Heart right ventricle (tissue), 16 donors: ENCODE results near the gene RFX3. TPM values are rescaled to one million over a fixed set of nuclear protein-coding genes. Genes with fewer than 3 reads are reported as not detected.

Experiments
- ATAC-seq, 8 donors: fragments of 200-7000 bp; cut with Tn5 transposase; one replicate each; pipeline ENCODE4 v1.9.1; 2020; ENCODE audit warnings: mild to moderate bottlenecking in 8 of 8, moderate library complexity in 8 of 8, moderate number of reproducible peaks in 1 of 8
- DNase-seq, 2 donors: peaks; one replicate each; pipeline ENCODE4 v3.0.0-alpha.2; 2020
- H3K27ac ChIP-seq, 10 donors: fragments of 200-600 bp; sonication (generic) in 2 of 10; one replicate each; pipeline versions ENCODE4 v1.5.0 to v1.8.0; 2020 to 2022; ENCODE audit warnings: mild to moderate bottlenecking in 3 of 10
- H3K27me3 ChIP-seq, 7 donors: fragments of 200-600 bp; one replicate each; pipeline ENCODE4 v1.8.0; 2021 to 2022; ENCODE audit warnings: mild to moderate bottlenecking in 2 of 7
- H3K36me3 ChIP-seq, 9 donors: fragments of 200-600 bp; sonication (generic) in 1 of 9; one replicate each; pipeline versions ENCODE4 v1.5.0 to v1.8.0; 2020 to 2022; ENCODE audit warnings: mild to moderate bottlenecking in 2 of 9
- H3K4me1 ChIP-seq, 9 donors: fragments of 200-600 bp; sonication (generic) in 1 of 9; one replicate each; pipeline versions ENCODE4 v1.5.0 to v1.8.0; 2020 to 2022; ENCODE audit warnings: mild to moderate bottlenecking in 4 of 9
- H3K4me3 ChIP-seq, 10 donors: fragments of 200-600 bp; sonication (generic) in 2 of 10; one replicate each; pipeline versions ENCODE4 v1.5.0 to v1.8.0; 2020 to 2022; ENCODE audit warnings: mild to moderate bottlenecking in 7 of 10, moderate library complexity in 2 of 10
- H3K9me3 ChIP-seq, 11 donors: fragments of 200-600 bp in 10 of 11; sonication (generic) in 2 of 11; one replicate each; pipeline versions ENCODE4 v1.5.0 to v1.8.0; 2013 to 2022; ENCODE audit warnings: mild to moderate bottlenecking in 2 of 11, control low read depth in 1 of 11, moderate library complexity in 1 of 11
- WGBS, 2 donors: extraction: QIAGEN DNeasy Blood & Tissue Kit; methylation state at CpG; one replicate each; pipeline ENCODE4 v1.1.7; 2013; ENCODE audit warnings: inconsistent platforms in 1 of 2; 5-methylcytosine and 5-hydroxymethylcytosine counted together
- intact Hi-C, 10 donors: fragments of 100-400 bp; cut with DNase I; formaldehyde crosslinking; loops; one replicate each; pipeline versions ENCODE4 v1.11.1 to v1.14.2; 2022
- polyA plus RNA-seq, 2 donors: library from polyadenylated mRNA; stranded (reverse); fragments of 200-250 nt; gene quantifications; one replicate each; pipeline ENCODE4 v1.2.3, GENCODE V29; 2013
- total RNA-seq, 10 donors: library from RNA; stranded (reverse); fragmentation: NEBNext Ultra II Directional in 3 of 10; extraction: Animal tissue kit (Norgen Biotek cat#: 25700) in 3 of 10; gene quantifications; one replicate each; pipeline versions ENCODE4 v1.2.1 to v1.2.4, GENCODE V29; 2021 to 2023
- TF ChIP-seq, protein P1 (sequence below), 9 donors: fragments of 200-600 bp; sonication (generic) in 2 of 9; IDR thresholded peaks; one replicate each; pipeline versions ENCODE4 v1.5.0 to v1.8.0; 2021 to 2022; ENCODE audit warnings: antibody characterized with exemption in 9 of 9, mild to moderate bottlenecking in 5 of 9, moderate library complexity in 1 of 9
- donor health status: Arrhythmogenic right ventricular cardiomyopathy.
- donor health status: ischemic (EF 13 %, LVEDD 7.1; RV severe dilation, severe dysfunction).
- donor health status: healthy with polysubstance abuse.
- donor health status: DM: no; HTN: yes; CAD: no.
- donor health status: DM: no; HTN: no; CAD: no.
- donor health status: ischemic (EF 25% LVEDD 6.9; RV normal size, moderate dysfunction).
- donor health status: ischemic (EF 25% LVEDD 5.7; RV mildly dilated, moderate dysfunction).
- donor health status: healthy.
- donor health status: DM: yes; HTN: yes; CAD: no.
- donor health status: Ischemic cardiomyopathy.
- donor health status: ischemic (EF 35%, LVEDD 5.7; RV mildly dilated, moderate dysfunction).
- donor health status: nonischemic (EF 11% LVEDD 7.7; RV severe dilation, severe dysfunction).
- donor health status: DM: yes; HTN: yes; CAD: no.
- donor health status: PGD.
- donor health status: ischemic (EF 29% LVEDD 5.4; RV normal size, mild dysfunction).
- donor health status: nonischemic (EF 23%, LVEDD 6.1; RV moderate dilation, normal function).

The RFX3 gene
- total and polyA plus RNA-seq, 12 donors = 0.43 to 5.9 (median 3.5) TPM

DNA sequence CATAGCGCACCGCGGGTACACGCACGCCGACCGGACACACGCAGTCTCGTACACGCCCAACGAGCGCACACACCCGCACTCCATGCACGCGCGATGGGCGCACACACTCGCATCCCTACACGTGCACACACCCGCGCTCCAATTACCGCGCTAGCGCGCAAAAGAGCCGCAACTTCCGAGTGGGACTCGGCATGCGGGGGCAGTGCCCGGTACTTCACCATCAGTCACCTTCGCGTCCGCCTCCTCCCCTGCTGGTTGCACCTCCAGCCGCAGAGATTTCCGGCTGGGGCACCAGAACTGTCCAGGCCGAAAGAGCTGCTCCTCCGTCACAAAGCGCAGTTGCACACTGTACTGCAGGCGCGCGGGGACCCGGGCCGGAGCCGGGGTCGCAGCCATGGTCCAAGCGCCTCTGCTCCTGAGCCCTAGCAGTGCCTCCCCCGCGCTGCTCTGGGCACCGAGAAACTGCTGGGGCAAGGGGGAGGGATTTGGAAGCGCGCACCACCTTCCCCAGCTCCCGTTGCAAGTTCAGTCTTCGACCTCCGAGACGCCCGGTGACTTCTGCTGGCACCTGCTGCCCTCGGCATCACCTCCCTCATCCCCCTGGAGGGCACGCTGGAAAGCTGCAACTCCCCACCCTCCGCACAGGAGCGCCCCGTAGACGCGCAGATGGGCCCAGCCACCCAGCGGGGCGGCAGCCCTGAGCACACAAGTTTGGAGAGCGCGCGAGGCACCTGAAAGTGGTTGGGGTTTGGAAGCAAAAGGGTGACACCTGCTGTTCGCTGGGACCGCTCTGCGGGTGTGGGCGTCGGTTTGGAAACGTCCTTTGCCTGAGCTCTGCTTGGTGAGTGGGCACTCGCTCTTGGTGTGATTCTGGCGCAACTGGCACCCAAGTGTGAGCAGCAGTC lies 344.5 kb downstream of the RFX3 start:
- intact Hi-C loops = loop anchor here in 4 of 10 donors (5.0 to 10.0 kb wide), 4 partner anchors 304 to 324 kb away; no protein-coding TSS in a partner anchor
- 1 to 3% methylated on average over 76 of the region's 76 CpGs for WGBS, 2 donors
- peak in 5 of 8 donors; percentile 11 to 64 (median 50) for ATAC-seq
- TF ChIP-seq, protein P1, sequence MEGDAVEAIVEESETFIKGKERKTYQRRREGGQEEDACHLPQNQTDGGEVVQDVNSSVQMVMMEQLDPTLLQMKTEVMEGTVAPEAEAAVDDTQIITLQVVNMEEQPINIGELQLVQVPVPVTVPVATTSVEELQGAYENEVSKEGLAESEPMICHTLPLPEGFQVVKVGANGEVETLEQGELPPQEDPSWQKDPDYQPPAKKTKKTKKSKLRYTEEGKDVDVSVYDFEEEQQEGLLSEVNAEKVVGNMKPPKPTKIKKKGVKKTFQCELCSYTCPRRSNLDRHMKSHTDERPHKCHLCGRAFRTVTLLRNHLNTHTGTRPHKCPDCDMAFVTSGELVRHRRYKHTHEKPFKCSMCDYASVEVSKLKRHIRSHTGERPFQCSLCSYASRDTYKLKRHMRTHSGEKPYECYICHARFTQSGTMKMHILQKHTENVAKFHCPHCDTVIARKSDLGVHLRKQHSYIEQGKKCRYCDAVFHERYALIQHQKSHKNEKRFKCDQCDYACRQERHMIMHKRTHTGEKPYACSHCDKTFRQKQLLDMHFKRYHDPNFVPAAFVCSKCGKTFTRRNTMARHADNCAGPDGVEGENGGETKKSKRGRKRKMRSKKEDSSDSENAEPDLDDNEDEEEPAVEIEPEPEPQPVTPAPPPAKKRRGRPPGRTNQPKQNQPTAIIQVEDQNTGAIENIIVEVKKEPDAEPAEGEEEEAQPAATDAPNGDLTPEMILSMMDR (IDR thresholded peaks at IDR 0.05) = peak in 7 of 9 donors; percentile 20 to 37 (median 27)
- Histone ChIP-seq H3K9me3 (no peaks in the 10 kb centered on the region), H3K27me3 (peaks cover 0 to 68% (median 58%) of the 10 kb centered on the region in 7 donors), H3K36me3 (no peaks in the 10 kb centered on the region), H3K4me1 (peaks cover 0 to 14% (median 10%) of the 10 kb centered on the region in 9 donors), H3K4me3 (peak overlapping the region in 7 of 10 donors; percentile 4 to 41 (median 20)), H3K27ac (no peak overlapping the region)
- peak in 1 of 2 donors; percentile 21 for DNase-seq

DNA sequence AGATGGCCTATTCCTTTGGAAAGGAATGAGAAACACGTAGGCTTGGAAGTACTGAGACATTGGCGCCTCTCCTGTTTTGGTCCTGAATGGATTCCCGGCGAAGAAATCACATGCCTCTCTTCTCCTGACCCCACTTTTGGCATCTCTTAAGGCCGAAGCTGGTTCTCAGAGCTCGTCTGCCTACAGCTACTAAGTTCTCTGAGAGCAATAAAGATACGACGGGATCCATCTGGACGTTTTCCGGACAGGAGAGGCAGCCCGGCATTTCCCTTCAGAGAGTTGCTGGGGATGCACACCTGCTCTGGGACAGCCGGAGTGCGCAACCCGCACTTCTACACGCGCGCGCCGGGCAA lies 345.1 kb downstream of the RFX3 start:
- Histone ChIP-seq H3K4me1 (peaks cover 0 to 14% (median 10%) of the 10 kb centered on the region in 9 donors), H3K27me3 (peaks cover 0 to 65% (median 52%) of the 10 kb centered on the region in 7 donors), H3K36me3 (no peaks in the 10 kb centered on the region), H3K27ac (no peak overlapping the region), H3K9me3 (no peaks in the 10 kb centered on the region), H3K4me3 (peak overlapping the region in 5 of 10 donors; percentile 9 to 41 (median 33))
- intact Hi-C loops = loop anchor here in 4 of 10 donors (5.0 to 10.0 kb wide), 4 partner anchors 303 to 323 kb away; no protein-coding TSS in a partner anchor
- ATAC-seq (no peak), DNase-seq (no peak)
- TF ChIP-seq, protein P1 (IDR thresholded peaks at IDR 0.05) = no peak
- WGBS, 2 donors = 15 to 18% methylated on average over 19 of the region's 19 CpGs

DNA sequence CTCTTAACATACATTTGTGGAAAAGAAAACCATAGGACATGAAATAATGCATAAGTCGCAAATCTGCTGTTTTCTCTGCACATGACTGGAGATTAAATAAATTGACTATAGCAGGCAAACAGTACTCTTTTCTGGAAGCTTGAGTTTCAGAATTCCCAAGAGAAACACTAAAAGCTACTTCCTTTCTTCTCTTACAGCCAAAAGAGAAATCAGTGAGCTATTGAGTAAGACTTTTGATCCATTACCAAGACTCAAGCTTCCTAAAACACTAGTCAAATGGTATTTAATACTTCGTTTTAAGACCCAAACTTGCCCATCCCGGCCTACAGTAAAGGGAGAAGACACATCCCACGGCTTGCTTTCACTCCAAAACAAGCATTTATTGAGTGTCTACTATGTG lies 346.1 kb downstream of the RFX3 start:
- 80 to 81% methylated on average over 4 of the region's 4 CpGs for WGBS, 2 donors
- ATAC-seq = no peak
- intact Hi-C loops = loop anchor here in 6 of 10 donors (5.0 to 10.0 kb wide), 6 partner anchors 295 to 322 kb away; no protein-coding TSS in a partner anchor

DNA sequence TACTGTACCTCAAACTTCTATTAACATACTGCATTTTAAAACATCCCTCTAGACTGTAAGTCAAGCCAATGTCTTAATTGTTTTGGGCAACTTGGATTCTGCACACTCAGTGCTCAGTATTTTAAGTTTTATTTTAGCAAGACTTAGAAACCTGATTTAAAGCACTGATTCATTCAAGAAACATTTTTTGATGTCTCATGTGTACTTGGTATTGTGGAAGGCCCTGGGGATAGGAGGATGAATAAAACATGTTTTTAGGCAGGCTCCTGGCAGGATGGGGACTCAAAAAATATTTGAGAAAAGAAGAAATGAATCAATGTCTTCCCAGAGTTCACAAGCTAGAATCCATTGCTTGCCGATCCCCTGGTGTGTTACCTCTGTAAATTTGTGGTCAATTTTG lies 347.9 kb downstream of the RFX3 start:
- 49 to 91% methylated on average over 1 of the region's 1 CpG for WGBS, 2 donors
- intact Hi-C loops = loop anchor here in 2 of 10 donors (10.0 kb wide), 2 partner anchors 293 to 303 kb away; no protein-coding TSS in a partner anchor

More for the DNA sequence above, 346.1 kb downstream of the RFX3 start:
- H3K36me3 ChIP-seq = no peaks in the 10 kb centered on the region
- peaks cover 0 to 65% (median 45%) of the 10 kb centered on the region in 7 donors for H3K27me3 ChIP-seq
- no peak overlapping the region for H3K4me3 ChIP-seq
- TF ChIP-seq, protein P1 (IDR thresholded peaks at IDR 0.05) = no peak
- H3K27ac ChIP-seq = no peak overlapping the region
- peaks cover 0 to 14% (median 10%) of the 10 kb centered on the region in 9 donors for H3K4me1 ChIP-seq
- no peaks in the 10 kb centered on the region for H3K9me3 ChIP-seq
- DNase-seq = no peak

More for the DNA sequence above, 347.9 kb downstream of the RFX3 start:
- no peak for ATAC-seq
- TF ChIP-seq, protein P1 (IDR thresholded peaks at IDR 0.05) = no peak
- H3K4me1 ChIP-seq = peaks cover 0 to 14% (median 10%) of the 10 kb centered on the region in 9 donors
- no peak overlapping the region for H3K4me3 ChIP-seq
- H3K27ac ChIP-seq = no peak overlapping the region
- no peaks in the 10 kb centered on the region for H3K36me3 ChIP-seq
- DNase-seq = no peak
- H3K27me3 ChIP-seq = peaks cover 0 to 54% (median 40%) of the 10 kb centered on the region in 7 donors
- H3K9me3 ChIP-seq = no peaks in the 10 kb centered on the region
